Gastroesophageal sphincter (tissue), 4 donors: ENCODE measurements around the gene UCN. TPM values are rescaled to one million over a fixed set of nuclear protein-coding genes. Genes with fewer than 3 reads are reported as not detected.
A peak's percentile ranks its signal among the peaks of the same experiment; 100 is the strongest.

ENCODE experiments used
- ATAC-seq: fragments of 150-250 bp; one replicate; pipeline ENCODE4 v1.9.1; 2016; ENCODE audit warnings: mild to moderate bottlenecking, moderate library complexity
- H3K27ac ChIP-seq, 4 donors: fragments of 200-600 bp; sonication (generic) in 3 of 4; 1 replicate in 3 of 4; 2 replicates in 1 of 4; pipeline ENCODE4 v1.5.1; 2016 to 2019
- H3K27me3 ChIP-seq: fragments of 200-600 bp; sonication (generic); one replicate; pipeline ENCODE4 v1.5.1; 2019
- H3K36me3 ChIP-seq, 2 donors: fragments of 200-600 bp; sonication (generic); one replicate each; pipeline ENCODE4 v1.5.1; 2019; ENCODE audit warnings: control low read depth in 1 of 2
- H3K4me1 ChIP-seq, 3 donors: fragments of 200-600 bp; sonication (generic); 1 replicate in 2 of 3; 2 replicates in 1 of 3; pipeline ENCODE4 v1.5.1; 2016 to 2019; ENCODE audit warnings: control low read depth in 2 of 3
- H3K4me3 ChIP-seq, 2 donors: fragments of 200-600 bp; sonication (generic); one replicate each; pipeline ENCODE4 v1.5.1; 2019; ENCODE audit warnings: mild to moderate bottlenecking in 1 of 2, moderate library complexity in 1 of 2
- H3K9me3 ChIP-seq, 3 donors: fragments of 200-600 bp; sonication (generic); one replicate each; pipeline ENCODE4 v1.5.1; 2017 to 2019; ENCODE audit warnings: control low read depth in 2 of 3
- CTCF ChIP-seq, 4 experiments: fragments of 200-600 bp in 2 of 4; fragments of 450-650 bp in 2 of 4; sonication (generic) in 1 of 4; IDR thresholded peaks; one replicate each; pipeline ENCODE4 v1.5.1; 2017 to 2019; ENCODE audit warnings: antibody characterized with exemption in 4 of 4, mild to moderate bottlenecking in 2 of 4, moderate library complexity in 2 of 4
- EP300 ChIP-seq: sonication (generic); formaldehyde crosslinking; IDR thresholded peaks from one replicate; pipeline ENCODE4 v1.6.1; 2017; ENCODE audit warnings: antibody characterized with exemption, mild to moderate bottlenecking
- POLR2A ChIP-seq, 2 donors: fragments of 450-650 bp; IDR thresholded peaks; one replicate each; pipeline ENCODE4 v1.6.1; 2017; ENCODE audit warnings: antibody characterized with exemption in 2 of 2, mild to moderate bottlenecking in 2 of 2, moderate library complexity in 1 of 2
- POLR2AphosphoS5 ChIP-seq: sonication (generic); formaldehyde crosslinking; IDR thresholded peaks from one replicate; pipeline ENCODE4 v1.6.1; 2017; ENCODE audit warnings: antibody characterized with exemption
- WGBS, 2 donors: methylation state at CpG; one replicate each; pipeline ENCODE4 v1.1.5; 2018; ENCODE audit warnings: low coverage in 1 of 2; 5-methylcytosine and 5-hydroxymethylcytosine counted together
- total RNA-seq, 4 donors: library from RNA; depleted of rRNA; stranded (reverse); fragments of >200 nt; gene quantifications; one replicate each; pipeline ENCODE4 v1.1.0, GENCODE V29; 2016

The UCN gene
- total RNA-seq, 4 donors from 2014 or later: 0.67 to 5.0 (median 2.0) TPM

- 92% methylated on average over 4 of the region's 7 CpGs; no CpG with 5 or more reads in 1 of the 2 donors for WGBS, 2 donors
- TF ChIP-seq POLR2AphosphoS5 (no peak), POLR2A (IDR thresholded peaks at IDR 0.05) (no peak), EP300 (no peak), CTCF (IDR thresholded peaks at IDR 0.05) (no peak)
- Histone ChIP-seq H3K4me3 (no peak overlapping the region), H3K4me1 (no peaks in the 10 kb centered on the region), H3K36me3 (peaks cover 0 to 100% of the 10 kb centered on the region in 2 donors), H3K9me3 (no peaks in the 10 kb centered on the region), H3K27ac (no peak overlapping the region), H3K27me3 (no peaks in the 10 kb centered on the region)
- no peak for ATAC-seq
Observed at GRCh38 chr2:27336173-27336572, 27.9 kb upstream of the UCN start.

- no peak for ATAC-seq
- H3K36me3 ChIP-seq: peaks cover 0 to 100% of the 10 kb centered on the region in 2 donors
Observed at GRCh38 chr2:27335311-27335710, 27.1 kb upstream of the UCN start.

GRCh38 chr2:27324720-27325119 is 16.5 kb upstream of the UCN start:
- WGBS, 2 donors: 86 to 100% methylated on average over 2 of the region's 5 CpGs
- no peaks in the 10 kb centered on the region for H3K27me3 ChIP-seq
- no peak overlapping the region for H3K4me3 ChIP-seq
- peaks cover 0 to 41% of the 10 kb centered on the region in 2 donors for H3K36me3 ChIP-seq
- H3K4me1 ChIP-seq: peaks cover 2 to 31% (median 13%) of the 10 kb centered on the region in 3 donors
- ATAC-seq: no peak
- H3K9me3 ChIP-seq: no peaks in the 10 kb centered on the region
- TF ChIP-seq CTCF (IDR thresholded peaks at IDR 0.05): no peak
- no peak for TF ChIP-seq EP300
- no peak for TF ChIP-seq POLR2AphosphoS5
- TF ChIP-seq POLR2A (IDR thresholded peaks at IDR 0.05): no peak
- H3K27ac ChIP-seq: no peak overlapping the region

More at GRCh38 chr2:27335311-27335710, 27.1 kb upstream of the UCN start:
- H3K27ac ChIP-seq: no peak overlapping the region
- H3K27me3 ChIP-seq: no peaks in the 10 kb centered on the region
- no peak for TF ChIP-seq POLR2AphosphoS5
- no peak for TF ChIP-seq POLR2A (IDR thresholded peaks at IDR 0.05)
- TF ChIP-seq EP300: no peak
- no peak for TF ChIP-seq CTCF (IDR thresholded peaks at IDR 0.05)
- 87 to 100% methylated on average over 2 to 3 of the region's 3 CpGs for WGBS, 2 donors
- H3K4me1 ChIP-seq: no peaks in the 10 kb centered on the region
- no peaks in the 10 kb centered on the region for H3K9me3 ChIP-seq
- H3K4me3 ChIP-seq: no peak overlapping the region

GRCh38 chr2:27323596-27324285 is 15.5 kb upstream of the UCN start:
- no peak for ATAC-seq
- Histone ChIP-seq H3K4me3 (peak overlapping the region; percentile 69 to 78), H3K27me3 (no peaks in the 10 kb centered on the region), H3K36me3 (peaks cover 0 to 36% of the 10 kb centered on the region in 2 donors), H3K4me1 (peaks cover 2 to 31% (median 13%) of the 10 kb centered on the region in 3 donors), H3K27ac (peak overlapping the region; percentile 89 to 95 (median 92)), H3K9me3 (no peaks in the 10 kb centered on the region)
- 11 to 14% methylated on average over 4 to 5 of the region's 5 CpGs for WGBS, 2 donors
- no peak for TF ChIP-seq POLR2A (IDR thresholded peaks at IDR 0.05)
- no peak for TF ChIP-seq EP300
- no peak for TF ChIP-seq CTCF (IDR thresholded peaks at IDR 0.05)
- no peak for TF ChIP-seq POLR2AphosphoS5
